GM18502 (cell line): ENCODE results near the gene SRRM5.

Source experiments
- ATAC-seq: cut with Tn5 transposase; IDR thresholded peaks from one replicate; pipeline ENCODE4 v1.9.1; 2021; ENCODE audit warnings: mild to moderate bottlenecking; ENCODE audit not compliant: unreplicated experiment, poor library complexity

Gene SRRM5

DNA sequence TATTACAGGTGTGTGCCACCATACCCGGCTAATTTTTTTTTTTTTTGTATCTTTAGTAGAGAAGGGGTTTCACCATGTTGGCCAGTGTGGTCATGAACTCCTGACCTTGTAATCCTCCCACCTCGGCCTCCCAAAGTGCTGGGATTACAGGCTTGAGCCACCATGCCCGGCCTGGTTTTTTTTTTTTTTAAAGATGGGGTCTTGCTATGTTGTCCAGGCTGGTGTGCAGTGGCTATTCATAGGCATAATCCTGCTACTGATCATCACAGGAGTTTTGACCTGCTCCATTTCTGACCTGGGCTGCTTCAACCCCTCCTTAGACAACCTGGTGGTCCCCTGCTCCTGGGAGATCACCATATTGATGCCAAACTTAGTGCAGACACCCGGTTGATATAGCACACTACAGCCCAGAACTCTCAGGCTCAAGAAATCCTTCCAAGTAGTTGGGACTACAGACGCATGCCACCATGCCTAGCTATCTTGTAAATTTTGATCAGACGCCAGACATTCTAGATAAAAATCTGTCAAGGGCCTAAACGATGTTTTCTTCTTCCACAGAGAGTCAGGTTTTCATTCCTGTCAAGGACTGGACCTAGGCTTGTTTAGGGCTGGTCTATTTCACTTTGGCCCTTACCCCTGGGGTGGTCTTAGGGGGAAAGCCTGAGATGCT, 48.5 kb downstream of the SRRM5 start:
- ATAC-seq: no peak

DNA sequence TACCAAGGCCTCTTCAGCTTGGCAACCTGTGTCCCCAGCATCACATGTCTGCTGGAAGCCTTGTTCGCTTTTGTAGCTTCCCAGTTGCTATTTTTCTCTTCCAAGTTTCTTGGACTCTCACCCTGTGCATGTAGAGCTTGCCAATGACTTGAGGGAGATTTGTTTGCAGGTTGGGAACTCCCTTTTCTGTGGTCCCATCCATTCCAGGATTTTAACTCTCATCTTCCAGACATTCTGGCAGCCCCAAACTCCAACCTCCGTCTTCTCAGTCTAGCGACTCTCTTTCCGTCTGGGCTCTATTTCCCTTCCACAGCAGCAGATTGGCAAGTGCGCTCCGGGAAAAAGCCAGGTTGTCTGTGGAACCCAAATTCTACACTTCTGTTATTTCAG, 49.1 kb downstream of the SRRM5 start:
- no peak for ATAC-seq

DNA sequence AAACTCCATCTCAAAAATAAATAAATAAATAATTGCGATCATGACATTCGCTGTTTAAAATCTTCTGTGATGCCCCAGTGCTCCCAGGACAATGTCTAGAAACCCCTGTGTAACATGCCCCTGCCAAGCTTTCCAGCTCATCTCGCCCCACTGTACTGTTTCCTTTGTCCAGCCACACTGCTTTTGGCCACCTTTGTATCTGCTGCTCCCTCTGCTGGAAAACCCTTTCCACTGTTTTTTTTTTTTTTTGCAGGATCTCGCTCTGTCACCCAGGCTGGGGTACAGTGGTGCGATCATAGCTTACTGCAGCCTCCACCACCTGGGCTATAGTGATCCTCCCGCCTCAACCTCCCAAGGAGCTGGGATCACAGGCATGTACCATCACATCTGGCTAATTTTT, 50.6 kb downstream of the SRRM5 start:
- ATAC-seq: no peak

DNA sequence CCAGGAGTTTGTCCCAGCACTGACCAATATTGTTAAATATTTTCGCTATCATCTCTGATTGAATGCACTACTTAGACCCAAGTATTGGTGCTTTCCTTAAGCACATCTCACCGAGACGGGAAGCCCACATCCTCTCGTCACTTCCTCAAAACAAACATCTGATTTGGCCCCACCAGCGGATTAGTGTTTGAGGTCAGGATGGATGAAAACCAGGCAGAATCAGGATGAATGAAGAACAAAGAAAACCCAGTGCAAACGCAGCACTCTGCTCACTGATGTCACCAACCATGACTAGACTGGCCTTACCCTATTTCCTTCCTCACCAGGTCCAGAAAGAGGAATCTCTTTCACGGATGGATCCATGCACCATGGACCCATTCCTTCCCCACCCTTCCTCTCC, 52.1 kb downstream of the SRRM5 start:
- ATAC-seq: no peak
